Measurements from ENCODE around the gene MAD1L1.

DNA sequence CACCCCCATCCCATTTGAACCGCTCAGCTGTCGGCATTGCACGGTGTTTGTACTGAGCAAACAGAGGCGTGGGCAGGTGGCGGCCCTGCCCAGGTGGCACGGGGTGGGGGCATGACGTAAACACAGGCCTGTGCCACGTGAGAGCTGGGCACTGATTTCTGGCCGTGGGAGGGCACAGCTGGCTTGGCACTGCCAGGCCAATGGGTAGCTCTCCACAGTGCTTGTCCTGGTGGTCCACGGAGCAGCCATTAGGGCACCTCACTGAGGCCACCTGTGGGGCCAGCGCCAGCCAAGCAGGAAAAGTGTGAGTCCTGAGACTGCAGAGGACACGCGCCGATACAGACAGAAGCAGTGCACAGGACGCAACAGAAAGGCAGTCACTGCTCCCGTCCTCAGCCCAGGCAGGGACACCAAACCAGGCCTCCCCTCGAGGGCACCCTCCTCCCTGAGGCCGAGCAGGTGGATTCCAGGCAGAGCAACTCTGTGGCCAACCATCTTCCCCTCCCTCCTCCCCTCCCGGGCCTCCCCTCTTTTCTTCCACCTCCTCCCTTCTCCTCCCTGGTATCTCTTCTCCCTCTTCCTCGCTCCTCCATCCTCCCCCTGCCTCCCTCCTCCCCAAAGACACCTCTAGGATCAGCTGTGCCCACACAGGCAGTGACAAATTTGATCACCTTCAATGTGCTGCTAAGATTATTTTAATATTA is 303.9 kb downstream of the MAD1L1 start:
- TF ChIP-seq, protein P1, sequence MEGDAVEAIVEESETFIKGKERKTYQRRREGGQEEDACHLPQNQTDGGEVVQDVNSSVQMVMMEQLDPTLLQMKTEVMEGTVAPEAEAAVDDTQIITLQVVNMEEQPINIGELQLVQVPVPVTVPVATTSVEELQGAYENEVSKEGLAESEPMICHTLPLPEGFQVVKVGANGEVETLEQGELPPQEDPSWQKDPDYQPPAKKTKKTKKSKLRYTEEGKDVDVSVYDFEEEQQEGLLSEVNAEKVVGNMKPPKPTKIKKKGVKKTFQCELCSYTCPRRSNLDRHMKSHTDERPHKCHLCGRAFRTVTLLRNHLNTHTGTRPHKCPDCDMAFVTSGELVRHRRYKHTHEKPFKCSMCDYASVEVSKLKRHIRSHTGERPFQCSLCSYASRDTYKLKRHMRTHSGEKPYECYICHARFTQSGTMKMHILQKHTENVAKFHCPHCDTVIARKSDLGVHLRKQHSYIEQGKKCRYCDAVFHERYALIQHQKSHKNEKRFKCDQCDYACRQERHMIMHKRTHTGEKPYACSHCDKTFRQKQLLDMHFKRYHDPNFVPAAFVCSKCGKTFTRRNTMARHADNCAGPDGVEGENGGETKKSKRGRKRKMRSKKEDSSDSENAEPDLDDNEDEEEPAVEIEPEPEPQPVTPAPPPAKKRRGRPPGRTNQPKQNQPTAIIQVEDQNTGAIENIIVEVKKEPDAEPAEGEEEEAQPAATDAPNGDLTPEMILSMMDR (conservative IDR thresholded peaks at IDR 0.05; ENCODE audit: low read length) = no peak
- no peak for TF ChIP-seq EZH2phosphoT487 (IDR thresholded peaks at IDR 0.05; ENCODE audit: borderline replicate concordance, low read depth, low read length)

All from OCI-LY7 (cell line).